ENCODE measurements around the gene TXNRD1.
"Not testable (repeated sequence)": the region's sequence is repeated elsewhere in the genome, so short reads cannot be mapped to it uniquely, and the experiment has no call there.

TXNRD1 gene

DNA sequence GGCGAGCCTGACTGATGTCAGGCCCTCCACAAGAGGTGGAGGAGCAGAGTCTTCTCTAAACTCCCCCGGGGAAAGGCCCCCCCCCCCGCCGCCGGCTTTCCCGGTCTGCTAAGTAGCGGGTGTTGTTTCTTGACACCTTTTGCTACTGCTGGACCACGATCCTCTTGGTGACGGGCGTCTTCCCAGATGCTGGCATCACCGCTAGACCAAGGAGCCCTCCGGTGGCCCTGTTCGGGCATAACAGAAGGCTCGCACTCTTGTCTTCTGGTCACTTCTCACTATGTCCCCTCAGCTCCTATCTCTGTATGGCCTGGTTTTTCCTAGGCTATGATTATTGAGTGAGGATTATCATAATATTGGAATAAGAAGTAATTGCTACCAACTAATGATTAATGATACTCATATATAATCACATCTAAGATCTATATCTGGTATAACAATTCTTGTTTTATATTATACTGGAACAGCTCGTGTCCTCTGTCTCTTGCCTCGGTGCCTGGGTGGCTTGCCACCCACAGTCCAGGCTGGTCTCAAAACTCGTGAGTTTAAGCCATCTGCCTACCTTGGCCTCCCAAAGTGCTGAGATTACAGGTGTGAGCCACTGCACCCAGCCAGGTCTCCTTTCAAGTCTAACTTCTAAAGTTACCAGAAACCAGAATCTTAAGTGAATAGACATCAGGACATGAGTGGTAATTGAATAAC is 78.7 kb downstream of the TXNRD1 start:
- H3K9ac ChIP-seq (ENCODE audit: low read length); H3K27me3 ChIP-seq (ENCODE audit: control insufficient read depth, insufficient read depth, low read length); H3K27ac ChIP-seq (ENCODE audit: low read depth, low read length); H3K4me3 ChIP-seq (ENCODE audit: low read length); H3K36me3 ChIP-seq (ENCODE audit: control insufficient read depth, insufficient read depth, low read length); H3K4me1 ChIP-seq (ENCODE audit: control insufficient read depth, insufficient read depth, low read length): not testable (repeated sequence)

GRCh38 chr12:104294927-104295668 is 79.5 kb downstream of the TXNRD1 start:
- Histone ChIP-seq H3K27me3 (ENCODE audit: control insufficient read depth, insufficient read depth, low read length) (no peaks in the 10 kb centered on the region), H3K36me3 (ENCODE audit: control insufficient read depth, insufficient read depth, low read length) (peaks cover 4% of the 10 kb centered on the region), H3K27ac (ENCODE audit: low read depth, low read length) (no peak overlapping the region), H3K9ac (ENCODE audit: low read length) (no peak overlapping the region), H3K4me3 (ENCODE audit: low read length) (no peak overlapping the region), H3K4me1 (ENCODE audit: control insufficient read depth, insufficient read depth, low read length) (peaks cover 5% of the 10 kb centered on the region)

DNA sequence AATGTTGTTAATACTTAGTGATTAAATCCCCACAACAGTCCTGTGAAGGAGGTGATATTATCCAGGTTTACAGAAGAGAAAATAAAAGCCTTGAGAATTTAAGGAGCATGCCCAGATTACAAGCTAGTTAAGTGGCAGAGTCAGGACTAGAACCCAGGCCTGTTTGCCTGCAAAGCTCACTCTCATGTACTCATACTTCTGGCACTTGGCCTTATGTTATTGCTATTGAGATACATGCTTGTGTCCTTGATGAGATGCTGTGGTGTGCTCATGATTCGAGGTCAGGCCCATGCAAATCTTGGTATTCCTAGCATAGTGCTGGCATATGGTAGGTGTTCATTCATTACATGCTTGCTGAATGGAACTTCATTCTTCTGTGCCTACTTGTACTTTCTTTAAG is 80.4 kb downstream of the TXNRD1 start:
- no peak overlapping the region for H3K9ac ChIP-seq (ENCODE audit: low read length)
- no peaks in the 10 kb centered on the region for H3K27me3 ChIP-seq (ENCODE audit: control insufficient read depth, insufficient read depth, low read length)
- no peak overlapping the region for H3K27ac ChIP-seq (ENCODE audit: low read depth, low read length)
- peaks cover 5% of the 10 kb centered on the region for H3K4me1 ChIP-seq (ENCODE audit: control insufficient read depth, insufficient read depth, low read length)
- no peak overlapping the region for H3K4me3 ChIP-seq (ENCODE audit: low read length)
- H3K36me3 ChIP-seq (ENCODE audit: control insufficient read depth, insufficient read depth, low read length) = peaks cover 4% of the 10 kb centered on the region

- Histone ChIP-seq H3K4me3 (ENCODE audit: low read length) (no peak overlapping the region), H3K9ac (ENCODE audit: low read length) (no peak overlapping the region), H3K27ac (ENCODE audit: low read depth, low read length) (no peak overlapping the region), H3K27me3 (ENCODE audit: control insufficient read depth, insufficient read depth, low read length) (no peaks in the 10 kb centered on the region), H3K4me1 (ENCODE audit: control insufficient read depth, insufficient read depth, low read length) (peaks cover 5% of the 10 kb centered on the region), H3K36me3 (ENCODE audit: control insufficient read depth, insufficient read depth, low read length) (peaks cover 4% of the 10 kb centered on the region)
Measured at GRCh38 chr12:104296718-104297117, 81.1 kb downstream of the TXNRD1 start.

DNA sequence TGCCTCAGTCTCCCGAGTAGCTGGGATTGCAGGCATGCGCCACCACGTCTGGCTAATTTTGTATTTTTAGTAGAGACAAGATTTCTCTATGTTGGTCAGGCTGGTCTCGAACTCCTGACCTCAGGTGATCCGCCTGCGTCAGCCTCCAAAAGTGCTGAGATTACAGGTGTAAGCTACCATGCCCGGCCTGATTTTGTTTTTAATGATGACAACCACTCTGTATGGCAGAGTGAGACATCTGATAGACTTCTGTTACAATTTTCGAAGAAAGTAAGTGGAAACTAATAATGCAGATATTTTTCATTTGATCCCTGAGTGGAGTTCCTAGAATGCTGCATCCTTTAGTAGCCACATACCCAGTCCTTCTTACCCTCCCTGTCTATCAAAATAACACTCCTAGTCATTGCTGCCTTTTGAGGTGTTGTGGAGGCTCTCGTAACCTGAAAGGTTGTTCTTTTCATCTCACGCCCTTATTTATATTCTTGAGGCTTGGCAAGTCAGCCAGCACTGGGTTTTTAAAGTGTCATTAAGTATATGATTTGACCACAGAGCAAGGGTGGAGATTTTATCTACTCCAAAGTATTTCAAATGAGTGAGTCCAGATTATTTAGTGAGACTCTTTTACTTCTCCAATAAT is 82.0 kb downstream of the TXNRD1 start:
- H3K4me1 ChIP-seq (ENCODE audit: control insufficient read depth, insufficient read depth, low read length) = peaks cover 5% of the 10 kb centered on the region
- H3K27me3 ChIP-seq (ENCODE audit: control insufficient read depth, insufficient read depth, low read length) = no peaks in the 10 kb centered on the region
- H3K36me3 ChIP-seq (ENCODE audit: control insufficient read depth, insufficient read depth, low read length) = no peaks in the 10 kb centered on the region
- no peak overlapping the region for H3K4me3 ChIP-seq (ENCODE audit: low read length)
- no peak overlapping the region for H3K27ac ChIP-seq (ENCODE audit: low read depth, low read length)
- H3K9ac ChIP-seq (ENCODE audit: low read length) = no peak overlapping the region

DNA sequence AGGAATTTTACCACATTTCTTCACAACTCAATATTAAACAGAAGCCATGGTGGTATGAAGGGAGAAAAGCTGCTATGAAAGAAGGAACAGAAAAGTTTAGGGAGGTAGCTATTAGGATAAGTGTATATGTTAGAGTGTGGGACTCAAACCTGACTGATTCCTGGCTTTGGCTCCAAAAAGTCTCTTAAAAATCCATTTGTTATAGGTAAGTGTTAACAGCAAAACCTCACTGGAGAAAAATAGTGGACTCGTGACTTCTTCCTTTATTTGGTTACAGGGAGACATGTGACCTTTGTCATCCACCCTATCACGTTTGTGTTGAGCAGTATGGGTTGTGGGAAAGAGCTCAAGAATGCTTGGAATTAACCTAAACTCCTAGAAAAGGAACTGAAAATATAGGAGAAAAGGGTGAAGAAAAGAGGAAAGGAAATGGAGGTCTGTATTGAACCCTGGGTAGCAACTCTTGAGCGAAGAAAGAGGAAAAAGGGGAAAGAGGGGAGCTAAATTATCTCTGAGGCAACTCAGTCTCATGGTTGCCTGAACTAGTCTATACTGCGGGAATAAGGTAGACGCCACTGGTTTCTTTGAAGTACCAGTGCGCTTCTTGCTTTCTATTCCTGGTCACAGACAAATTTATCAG is 84.4 kb downstream of the TXNRD1 start:
- no peak overlapping the region for H3K4me3 ChIP-seq (ENCODE audit: low read length)
- no peak overlapping the region for H3K27ac ChIP-seq (ENCODE audit: low read depth, low read length)
- H3K9ac ChIP-seq (ENCODE audit: low read length) = no peak overlapping the region
- H3K4me1 ChIP-seq (ENCODE audit: control insufficient read depth, insufficient read depth, low read length) = peaks cover 19% of the 10 kb centered on the region
- no peaks in the 10 kb centered on the region for H3K27me3 ChIP-seq (ENCODE audit: control insufficient read depth, insufficient read depth, low read length)
- H3K36me3 ChIP-seq (ENCODE audit: control insufficient read depth, insufficient read depth, low read length) = no peaks in the 10 kb centered on the region

DNA sequence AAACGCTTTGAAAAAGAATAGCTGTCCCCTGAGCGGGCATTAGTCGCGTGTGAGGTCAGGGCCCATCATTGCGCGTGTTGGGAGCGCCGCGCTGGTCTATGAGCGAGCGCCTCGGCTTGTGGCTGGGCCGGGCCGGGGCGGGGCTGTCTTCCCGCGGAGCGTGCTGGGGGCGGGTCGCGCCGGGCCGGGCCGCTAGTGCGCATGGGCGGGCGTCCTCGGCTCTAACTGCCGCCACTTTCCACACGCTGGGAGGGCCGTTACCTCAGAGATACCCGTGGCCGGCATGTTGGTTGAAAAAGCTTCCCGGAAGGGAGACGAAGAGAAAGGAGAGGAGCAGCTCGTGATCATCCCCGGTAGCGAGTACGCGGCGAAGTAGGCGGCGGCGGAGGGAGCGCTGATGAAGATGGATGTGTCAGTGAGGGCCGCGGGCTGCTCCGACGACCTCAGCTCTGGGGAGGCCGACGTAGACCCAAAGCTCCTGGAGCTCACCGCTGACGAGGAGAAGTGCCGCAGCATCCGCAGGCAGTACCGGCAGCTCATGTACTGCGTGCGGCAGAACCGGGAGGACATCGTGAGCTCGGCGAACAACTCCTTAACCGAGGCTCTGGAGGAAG is 88.1 kb downstream of the TXNRD1 start, which contains the start of gene EID3:
Gene EID3 (plus strand): TSS at position 202 of the 614 bp plus-strand sequence. CDS start 196 bp downstream, at position 398.
- Histone ChIP-seq H3K4me3 (ENCODE audit: low read length) (peak within 1 kb of the TSS; percentile 70), H3K4me1 (ENCODE audit: control insufficient read depth, insufficient read depth, low read length) (peaks cover 26% of the 10 kb centered on the region), H3K9ac (ENCODE audit: low read length) (no peak within 1 kb of the TSS), H3K27ac (ENCODE audit: low read depth, low read length) (peak within 1 kb of the TSS; percentile 63), H3K27me3 (ENCODE audit: control insufficient read depth, insufficient read depth, low read length) (no peaks in the 10 kb centered on the region), H3K36me3 (ENCODE audit: control insufficient read depth, insufficient read depth, low read length) (no peaks in the 10 kb centered on the region)

- H3K4me3 ChIP-seq (ENCODE audit: low read length) = peak overlapping the region; percentile 70
- H3K27ac ChIP-seq (ENCODE audit: low read depth, low read length) = peak overlapping the region; percentile 63
- peaks cover 26% of the 10 kb centered on the region for H3K4me1 ChIP-seq (ENCODE audit: control insufficient read depth, insufficient read depth, low read length)
- H3K36me3 ChIP-seq (ENCODE audit: control insufficient read depth, insufficient read depth, low read length) = no peaks in the 10 kb centered on the region
- H3K27me3 ChIP-seq (ENCODE audit: control insufficient read depth, insufficient read depth, low read length) = no peaks in the 10 kb centered on the region
- H3K9ac ChIP-seq (ENCODE audit: low read length) = no peak overlapping the region
Measured at GRCh38 chr12:104304261-104305009, 88.9 kb downstream of the TXNRD1 start.

DNA sequence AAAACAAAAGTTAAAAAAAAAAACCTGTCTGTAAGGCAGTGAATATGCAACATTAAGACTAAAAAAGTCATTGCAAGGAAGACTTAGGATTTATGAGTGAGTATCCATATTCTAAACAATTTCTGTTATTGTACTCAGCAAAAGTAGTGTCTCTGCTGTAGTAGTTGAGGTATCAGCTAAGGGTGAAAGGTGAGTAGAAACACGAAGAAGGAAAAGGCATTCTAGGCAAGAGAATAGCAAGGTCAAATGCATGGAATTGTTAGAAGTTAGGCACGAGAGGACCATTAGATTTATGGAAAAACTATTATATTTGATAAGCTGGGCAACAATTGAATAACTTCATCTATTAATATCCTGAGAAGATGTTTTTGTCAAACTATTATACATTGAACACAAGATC is 89.8 kb downstream of the TXNRD1 start:
- H3K4me3 ChIP-seq (ENCODE audit: low read length) = no peak overlapping the region
- no peaks in the 10 kb centered on the region for H3K36me3 ChIP-seq (ENCODE audit: control insufficient read depth, insufficient read depth, low read length)
- no peak overlapping the region for H3K9ac ChIP-seq (ENCODE audit: low read length)
- no peak overlapping the region for H3K27ac ChIP-seq (ENCODE audit: low read depth, low read length)
- no peaks in the 10 kb centered on the region for H3K27me3 ChIP-seq (ENCODE audit: control insufficient read depth, insufficient read depth, low read length)
- peaks cover 26% of the 10 kb centered on the region for H3K4me1 ChIP-seq (ENCODE audit: control insufficient read depth, insufficient read depth, low read length)

GRCh38 chr12:104306376-104306775 is 90.8 kb downstream of the TXNRD1 start:
- H3K27ac ChIP-seq (ENCODE audit: low read depth, low read length) = no peak overlapping the region
- no peak overlapping the region for H3K9ac ChIP-seq (ENCODE audit: low read length)
- H3K27me3 ChIP-seq (ENCODE audit: control insufficient read depth, insufficient read depth, low read length) = no peaks in the 10 kb centered on the region
- peaks cover 26% of the 10 kb centered on the region for H3K4me1 ChIP-seq (ENCODE audit: control insufficient read depth, insufficient read depth, low read length)
- H3K36me3 ChIP-seq (ENCODE audit: control insufficient read depth, insufficient read depth, low read length) = no peaks in the 10 kb centered on the region
- H3K4me3 ChIP-seq (ENCODE audit: low read length) = no peak overlapping the region

DNA sequence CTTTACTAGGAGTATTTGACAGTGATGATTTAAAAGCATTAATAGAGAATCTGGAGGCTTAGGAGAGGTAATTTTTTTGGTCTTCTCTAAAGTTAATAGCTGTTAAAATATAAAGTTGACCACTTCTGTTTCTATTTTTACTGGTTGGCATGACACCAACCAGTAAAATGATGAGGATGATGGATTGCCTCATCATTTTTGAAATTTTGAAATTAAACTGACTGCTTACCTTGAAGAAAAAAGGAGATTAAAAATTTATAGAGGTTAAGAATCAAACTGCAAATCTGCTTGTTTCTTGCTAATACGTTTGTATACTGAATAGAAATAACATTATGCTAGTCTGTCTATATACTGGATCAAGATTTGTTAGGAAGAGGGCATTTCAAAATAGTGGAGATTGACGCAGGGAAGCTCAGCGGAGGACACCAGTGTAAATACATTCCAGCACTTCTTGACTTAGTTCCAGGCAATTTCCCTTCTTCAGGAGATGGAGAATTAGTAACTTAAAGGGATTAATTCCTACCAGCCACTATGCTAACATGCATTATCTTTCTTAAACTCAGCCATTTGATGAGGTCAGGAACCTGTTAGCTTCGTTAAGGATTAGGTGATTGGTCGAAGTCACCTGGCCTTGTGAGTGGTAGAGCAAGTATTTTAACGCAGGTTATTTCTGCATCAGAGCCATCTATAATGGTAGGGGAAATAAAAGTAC is 91.5 kb downstream of the TXNRD1 start:
- Histone ChIP-seq H3K36me3 (ENCODE audit: control insufficient read depth, insufficient read depth, low read length) (peaks cover under 1% of the 10 kb centered on the region), H3K4me3 (ENCODE audit: low read length) (no peak overlapping the region), H3K27ac (ENCODE audit: low read depth, low read length) (no peak overlapping the region), H3K4me1 (ENCODE audit: control insufficient read depth, insufficient read depth, low read length) (peaks cover 26% of the 10 kb centered on the region), H3K9ac (ENCODE audit: low read length) (no peak overlapping the region), H3K27me3 (ENCODE audit: control insufficient read depth, insufficient read depth, low read length) (no peaks in the 10 kb centered on the region)
